Measurements from ENCODE around the gene USP53.

The USP53 gene

GRCh38 chr4:119209077-119209476 lies 3.4 kb upstream of the USP53 start (continued):
- TF ChIP-seq ZNF768 (tag by site-specific recombination; IDR thresholded peaks at IDR 0.05) (no peak), ZNF488 (tag by site-specific recombination; IDR thresholded peaks at IDR 0.05) (no peak), ZNF843 (tag by site-specific recombination; IDR thresholded peaks at IDR 0.05) (no peak), PRDM10 (tag by site-specific recombination; IDR thresholded peaks at IDR 0.05) (peak; percentile 16; the same call in 1 of the 2 replicates), ZNF530 (tag by site-specific recombination; IDR thresholded peaks at IDR 0.05; ENCODE audit: low read depth) (no peak), ZNF629 (tag by site-specific recombination; IDR thresholded peaks at IDR 0.05) (peak; percentile 81), ZXDB (tag by site-specific recombination; IDR thresholded peaks at IDR 0.05) (no peak), KLF8 (tag by site-specific recombination; IDR thresholded peaks at IDR 0.05) (0 out of 2 replicates have a peak, but pooled peaks have one; percentile 39), ZNF280C (tag by site-specific recombination; IDR thresholded peaks at IDR 0.05) (no peak), PRDM1 (tag by site-specific recombination; IDR thresholded peaks at IDR 0.05) (peak; percentile 91), IKZF3 (tag by site-specific recombination; IDR thresholded peaks at IDR 0.05) (no peak), ZNF114 (tag by site-specific recombination; IDR thresholded peaks at IDR 0.05) (no peak), ZNF830 (tag by site-specific recombination; IDR thresholded peaks at IDR 0.05; ENCODE audit: low read depth) (no peak), ZIC2 (tag by site-specific recombination; IDR thresholded peaks at IDR 0.05) (no peak), ZNF18 (tag by site-specific recombination; IDR thresholded peaks at IDR 0.05) (no peak), ZNF777 (tag by site-specific recombination; IDR thresholded peaks at IDR 0.05; ENCODE audit: borderline replicate concordance) (no peak), KLF9 (tag by site-specific recombination; IDR thresholded peaks at IDR 0.05; ENCODE audit: low read depth) (peak; percentile 33; the same call in 1 of the 2 replicates), ZNF366 (tag by site-specific recombination; conservative IDR thresholded peaks at IDR 0.05) (0 out of 2 replicates have a peak, but pooled peaks have one; percentile 35), ZNF280D (tag by site-specific recombination; IDR thresholded peaks at IDR 0.05) (no peak), ZSCAN30 (tag by site-specific recombination; IDR thresholded peaks at IDR 0.05) (no peak), KLF17 (tag by site-specific recombination; IDR thresholded peaks at IDR 0.05) (0 out of 2 replicates have a peak, but pooled peaks have one; percentile 24), ZEB2 (tag by site-specific recombination; IDR thresholded peaks at IDR 0.05) (peak; percentile 63), ZNF2 (tag by site-specific recombination; IDR thresholded peaks at IDR 0.05) (no peak), SCRT2 (tag by site-specific recombination; IDR thresholded peaks at IDR 0.05) (no peak), SP7 (tag by site-specific recombination; IDR thresholded peaks at IDR 0.05) (peak; percentile 14; the same call in 1 of the 2 replicates), ZNF335 (tag by site-specific recombination; conservative IDR thresholded peaks at IDR 0.05) (peak; percentile 66; the same call in 1 of the 2 replicates), ZNF692 (tag by site-specific recombination; IDR thresholded peaks at IDR 0.05) (0 out of 2 replicates have a peak, but pooled peaks have one; percentile 38)
